Esophagus (tissue), 2 donors: ENCODE measurements around the gene IQCM. TPM values are rescaled to one million over a fixed set of nuclear protein-coding genes. Genes with fewer than 3 reads are reported as not detected.

Source experiments
- H3K27ac ChIP-seq, 2 donors: one replicate each; pipeline ENCODE4 v1.5.1; 2013; ENCODE audit warnings: low read depth in 2 of 2, mild to moderate bottlenecking in 2 of 2, inconsistent platforms in 1 of 2, low read length in 1 of 2, moderate library complexity in 1 of 2
- H3K27me3 ChIP-seq, 2 donors: one replicate each; pipeline ENCODE4 v1.6.1; 2013; ENCODE audit warnings: low read length in 2 of 2, control low read depth in 1 of 2, mild to moderate bottlenecking in 1 of 2; ENCODE audit not compliant: insufficient read depth in 2 of 2, control insufficient read depth in 1 of 2
- H3K36me3 ChIP-seq, 2 donors: one replicate each; pipeline ENCODE4 v1.6.1; 2013; ENCODE audit warnings: low read length in 1 of 2; ENCODE audit not compliant: control insufficient read depth in 2 of 2, insufficient read depth in 2 of 2
- H3K4me1 ChIP-seq, 2 donors: one replicate each; pipeline ENCODE4 v1.6.1; 2013; ENCODE audit warnings: low read length in 1 of 2; ENCODE audit not compliant: control insufficient read depth in 2 of 2, insufficient read depth in 2 of 2
- H3K4me3 ChIP-seq, 2 donors: one replicate each; pipeline ENCODE4 v1.5.1; 2013; ENCODE audit warnings: low read length in 2 of 2, mild to moderate bottlenecking in 2 of 2, low read depth in 1 of 2, moderate library complexity in 1 of 2
- H3K9me3 ChIP-seq, 2 donors: one replicate each; pipeline ENCODE4 v1.6.1; 2013; ENCODE audit warnings: mild to moderate bottlenecking in 2 of 2, low read depth in 1 of 2, low read length in 1 of 2, moderate library complexity in 1 of 2; ENCODE audit not compliant: control insufficient read depth in 2 of 2, insufficient read depth in 1 of 2
- WGBS, 2 donors: extraction: QIAGEN DNeasy Blood & Tissue Kit; methylation state at CpG; one replicate each; pipeline ENCODE4 v1.1.7; 2013; 5-methylcytosine and 5-hydroxymethylcytosine counted together
- polyA plus RNA-seq, 2 donors: library from polyadenylated mRNA; stranded (reverse); fragments of 200-250 nt; gene quantifications; one replicate each; pipeline ENCODE4 v1.2.3, GENCODE V29; 2013
- donor health status: healthy with polysubstance abuse.
- donor health status: Bipolar disorder and iron deficiency.

IQCM gene
- polyA plus RNA-seq, 2 donors, result not detected

GRCh38 chr4:149328161-149328560 lies 487.5 kb downstream of the IQCM start:
- Histone ChIP-seq H3K36me3 (no peaks in the 10 kb centered on the region), H3K4me1 (no peaks in the 10 kb centered on the region), H3K27me3 (no peaks in the 10 kb centered on the region), H3K4me3 (no peak overlapping the region), H3K27ac (no peak overlapping the region), H3K9me3 (no peaks in the 10 kb centered on the region)
- WGBS, 2 donors, result 60 to 67% methylated on average over 3 of the region's 3 CpGs

DNA sequence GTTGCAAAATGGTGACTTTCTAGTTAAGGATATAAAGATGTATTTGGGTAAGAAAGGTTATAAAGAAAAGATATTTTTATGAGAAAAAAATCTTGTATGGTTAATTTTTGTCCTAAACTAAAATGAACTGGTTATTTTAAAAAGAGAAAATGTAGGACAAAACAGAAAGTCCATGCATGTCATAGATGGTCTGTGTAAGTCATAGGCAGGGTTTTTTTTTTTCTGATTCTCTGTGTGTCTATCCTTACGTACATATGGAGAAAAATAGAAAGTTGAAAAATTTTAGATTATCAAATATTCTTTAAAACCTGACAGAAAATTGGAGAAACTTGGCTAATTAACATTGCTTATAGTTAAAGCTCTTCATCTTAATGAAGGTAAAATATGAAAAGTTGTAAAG lies 493.4 kb downstream of the IQCM start:
- no peaks in the 10 kb centered on the region for H3K9me3 ChIP-seq
- H3K27ac ChIP-seq, result no peak overlapping the region
- no peaks in the 10 kb centered on the region for H3K27me3 ChIP-seq
- WGBS, 2 donors, result 83 to 93% methylated on average over 1 of the region's 1 CpG
- no peaks in the 10 kb centered on the region for H3K36me3 ChIP-seq
- no peak overlapping the region for H3K4me3 ChIP-seq
- H3K4me1 ChIP-seq, result no peaks in the 10 kb centered on the region

DNA sequence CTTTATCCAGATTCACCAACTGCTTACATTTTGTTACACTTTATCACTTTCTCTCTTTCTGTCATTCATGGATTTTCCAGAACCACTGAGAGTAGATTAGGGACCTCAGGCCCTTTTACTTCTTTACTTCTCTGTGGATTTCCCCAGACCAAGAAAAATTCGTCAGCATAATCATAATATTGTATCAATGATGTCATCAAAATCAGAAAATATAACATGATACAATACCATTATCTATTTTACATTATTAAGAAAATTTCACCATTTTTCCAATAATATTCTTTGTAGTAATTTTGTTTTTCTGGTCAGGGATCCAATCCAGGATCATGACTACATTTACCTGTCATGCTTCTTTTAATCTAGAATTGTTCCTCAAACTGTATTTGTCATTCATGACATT lies 494.2 kb downstream of the IQCM start:
- Histone ChIP-seq H3K27ac (no peak overlapping the region), H3K4me3 (no peak overlapping the region), H3K4me1 (no peaks in the 10 kb centered on the region), H3K9me3 (no peaks in the 10 kb centered on the region), H3K36me3 (no peaks in the 10 kb centered on the region), H3K27me3 (no peaks in the 10 kb centered on the region)
- WGBS, 2 donors, result 40 to 51% methylated on average over 1 of the region's 1 CpG

DNA sequence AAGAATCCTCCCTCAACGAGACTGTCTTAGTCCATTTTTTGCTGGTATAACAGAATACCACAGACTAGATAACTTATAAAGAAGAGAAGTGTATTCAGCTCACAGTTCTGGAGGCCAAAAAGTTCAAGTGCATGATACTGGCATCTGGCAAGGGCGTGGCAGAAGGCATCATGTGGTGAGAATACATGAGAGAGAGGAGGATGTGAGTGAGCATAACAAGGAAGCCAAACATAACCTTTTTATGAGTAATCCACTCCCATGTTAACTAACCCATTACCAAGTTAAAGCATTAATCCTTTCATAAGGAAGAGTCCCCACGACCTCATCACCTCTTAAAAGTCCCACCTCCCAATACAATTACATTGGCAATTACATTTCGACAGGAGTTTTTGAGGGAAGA lies 504.6 kb downstream of the IQCM start:
- Histone ChIP-seq H3K4me1 (no peaks in the 10 kb centered on the region), H3K36me3 (no peaks in the 10 kb centered on the region), H3K27me3 (no peaks in the 10 kb centered on the region), H3K9me3 (peaks cover 0 to 2% of the 10 kb centered on the region in 2 donors), H3K27ac (no peak overlapping the region), H3K4me3 (no peak overlapping the region)
- WGBS, 2 donors, result 55 to 58% methylated on average over 4 of the region's 4 CpGs

DNA sequence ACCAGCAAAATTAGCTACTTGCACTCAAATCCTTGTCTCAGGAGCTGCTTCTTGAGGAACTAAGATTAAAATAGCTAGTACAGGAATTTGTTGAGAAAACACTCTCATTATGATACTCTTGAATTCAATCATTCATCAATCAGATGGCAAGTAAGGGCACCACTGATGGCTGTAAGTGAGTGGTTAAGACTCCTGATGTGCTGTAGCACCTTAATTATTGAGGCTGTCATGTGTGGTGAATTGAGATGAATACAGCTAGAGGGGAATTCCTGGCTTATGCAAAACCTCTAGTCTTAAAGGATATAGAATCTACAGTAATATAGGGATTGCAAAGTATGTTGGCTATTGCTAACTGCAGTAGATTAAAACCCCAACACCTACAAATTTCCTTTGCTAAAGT lies 509.1 kb downstream of the IQCM start:
- Histone ChIP-seq H3K4me1 (no peaks in the 10 kb centered on the region), H3K27ac (no peak overlapping the region), H3K27me3 (no peaks in the 10 kb centered on the region), H3K9me3 (no peaks in the 10 kb centered on the region), H3K36me3 (no peaks in the 10 kb centered on the region), H3K4me3 (no peak overlapping the region)
